ENCODE results near the gene NLN.
"Not testable (repeated sequence)": the region's sequence is repeated elsewhere in the genome, so short reads cannot be mapped to it uniquely, and the experiment has no call there.

GRCh38 chr5:65788296-65788695 lies 66.3 kb downstream of the NLN start:
- not testable (repeated sequence) for TF ChIP-seq CTCF, EZH2phosphoT487 (IDR thresholded peaks at IDR 0.05; ENCODE audit: low read length)
